ENCODE measurements around the gene PDLIM7. TPM values are rescaled to one million over a fixed set of nuclear protein-coding genes. Genes with fewer than 3 reads are reported as not detected.

PDLIM7 gene
- total RNA-seq, 2 experiments from 2014 or later: 55.1 to 56.6 TPM

- Mint-ChIP-seq H3K27me3 (peaks cover 10% of the 10 kb centered on the region), H3K4me3 (peak overlapping the region; percentile 70), H3K4me1 (peaks cover 54% of the 10 kb centered on the region), H3K27ac (peak overlapping the region; percentile 80), H3K9me3 (no peaks in the 10 kb centered on the region), H3K36me3 (ENCODE audit: low read depth) (peaks cover 23% of the 10 kb centered on the region)
- CTCF ChIA-PET: interaction anchor here (1.1 to 17.6 kb wide), 11 partner anchors 9 to 136 kb away, joined by 4 to 467 read pairs (median 11); partner anchors contain the start of genes F12, GRK6 and PFN3
- no peak for DNase-seq
- POLR2A ChIA-PET: interaction anchor here (0.7 to 20.7 kb wide), 12 partner anchors 8 to 171 kb away, joined by 3 to 654 read pairs (median 8); partner anchors contain the start of genes F12, GRK6, MXD3 and PFN3
These were observed 52.1 kb downstream of the PDLIM7 start for GRCh38 chr5:177445052-177445916.

DNA sequence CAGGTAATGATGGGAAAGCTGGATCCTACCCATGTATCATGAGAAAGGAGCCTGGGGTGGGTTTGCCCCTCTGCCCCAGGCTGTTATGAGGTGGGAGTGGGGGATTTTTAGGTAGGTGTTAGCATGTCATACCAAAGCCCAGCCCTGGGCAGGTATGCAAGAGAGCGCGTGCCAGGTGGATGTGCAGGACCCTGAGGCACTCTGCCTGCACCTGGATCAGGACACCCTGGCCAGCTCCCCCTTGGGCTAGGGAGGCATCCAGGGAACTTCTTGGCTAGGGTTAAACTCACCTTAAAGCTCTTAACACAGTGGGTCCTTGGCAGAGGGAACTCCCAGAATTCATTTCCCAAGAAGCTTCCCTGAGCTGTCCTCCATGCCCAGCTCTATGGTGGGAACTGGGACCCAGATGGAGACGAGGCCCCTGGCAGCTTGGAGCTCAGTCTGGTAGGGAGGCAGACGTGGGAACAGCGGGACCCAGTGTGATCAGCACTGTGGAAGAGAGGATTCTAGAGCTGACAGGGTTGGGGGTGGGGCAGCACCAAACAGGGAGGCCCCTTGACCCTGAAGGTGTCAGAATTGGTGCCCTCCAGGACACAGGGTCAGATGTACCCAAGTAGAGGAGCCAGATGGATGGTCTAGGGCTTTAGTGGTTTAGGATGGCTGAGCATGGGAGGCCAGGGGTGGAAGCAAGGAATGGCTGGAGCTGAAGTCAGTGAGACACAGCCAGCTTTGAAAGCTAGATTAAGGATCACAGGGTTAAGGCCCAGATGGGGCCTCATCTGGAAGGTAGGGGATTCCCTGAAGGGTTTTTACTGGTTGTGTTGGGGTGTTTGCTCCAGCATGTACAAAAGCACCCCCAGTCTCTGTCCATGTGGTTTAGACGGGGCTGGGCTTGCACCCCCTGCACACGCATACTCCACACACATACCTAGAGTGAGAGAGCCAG is 53.0 kb downstream of the PDLIM7 start:
- peak overlapping the region; percentile 80 for H3K27ac Mint-ChIP-seq
- peaks cover 63% of the 10 kb centered on the region for H3K4me1 Mint-ChIP-seq
- peaks cover 10% of the 10 kb centered on the region for H3K27me3 Mint-ChIP-seq
- CTCF ChIA-PET: interaction anchor here (0.9 to 17.6 kb wide), 7 partner anchors 8 to 54 kb away, joined by 3 to 467 read pairs (median 11); partner anchors contain the start of genes F12, GRK6 and PFN3
- peak overlapping the region; percentile 5 for H3K4me3 Mint-ChIP-seq
- H3K36me3 Mint-ChIP-seq (ENCODE audit: low read depth): peaks cover 32% of the 10 kb centered on the region
- DNase-seq: no peak
- POLR2A ChIA-PET: interaction anchor here (0.5 to 20.7 kb wide), 10 partner anchors 8 to 286 kb away, joined by 3 to 654 read pairs (median 14); partner anchors contain the start of genes F12, GRK6, LMAN2 and MXD3
- H3K9me3 Mint-ChIP-seq: no peaks in the 10 kb centered on the region

DNA sequence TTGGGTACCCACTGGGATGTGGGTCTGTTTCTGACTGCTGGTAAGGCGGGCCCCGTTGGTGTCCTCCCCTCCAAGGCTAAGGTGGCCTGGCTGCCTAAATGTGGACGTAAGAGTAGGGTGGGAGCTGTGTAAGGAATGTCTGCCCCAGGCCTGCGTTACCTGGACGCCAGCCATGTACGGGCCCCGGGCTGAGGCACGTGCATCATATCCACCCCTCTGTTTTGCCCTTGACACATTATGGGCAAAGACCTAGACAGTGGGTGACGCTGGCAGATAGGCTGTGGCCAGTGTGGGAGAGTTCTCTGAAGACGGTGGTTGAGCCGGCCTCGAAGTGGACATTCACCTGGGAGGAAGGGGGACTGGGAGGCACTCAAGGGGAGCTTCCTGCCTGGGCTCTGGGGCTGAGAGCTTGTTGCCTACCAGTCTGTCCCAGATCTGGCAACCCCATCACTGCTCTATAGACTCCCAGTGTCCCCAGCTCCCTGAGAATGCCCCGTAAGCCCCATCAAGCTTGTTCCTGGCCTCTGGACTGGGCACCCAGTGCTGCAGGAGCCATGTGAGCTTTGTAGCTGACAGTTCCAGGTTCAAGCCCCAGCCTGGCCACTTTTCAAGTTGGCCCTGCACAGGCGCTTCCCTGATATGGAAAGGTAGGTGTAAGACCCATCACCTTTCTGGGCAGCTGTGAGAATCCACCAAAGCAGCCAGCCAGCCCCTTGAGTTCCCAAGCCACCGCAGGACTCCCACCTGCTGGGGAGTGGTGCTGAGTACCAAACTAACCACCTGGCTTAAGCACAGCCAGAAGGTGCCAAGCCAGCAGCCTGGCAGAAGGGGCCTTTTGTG is 54.0 kb downstream of the PDLIM7 start:
- Mint-ChIP-seq H3K27me3 (peaks cover 6% of the 10 kb centered on the region), H3K4me3 (no peak overlapping the region), H3K9me3 (no peaks in the 10 kb centered on the region), H3K4me1 (peaks cover 64% of the 10 kb centered on the region), H3K27ac (peak overlapping the region; percentile 31), H3K36me3 (ENCODE audit: low read depth) (peaks cover 41% of the 10 kb centered on the region)
- ChIA-PET CTCF (interaction anchor here (1.1 to 17.6 kb wide), 5 partner anchors 9 to 53 kb away, joined by 4 to 467 read pairs (median 11); partner anchors contain the start of genes F12 and PFN3), POLR2A (interaction anchor here (0.5 to 20.7 kb wide), 7 partner anchors 12 to 285 kb away, joined by 3 to 654 read pairs (median 82); partner anchors contain the start of genes F12, GRK6, LMAN2 and MXD3)
- no peak for DNase-seq

- CTCF ChIA-PET: interaction anchor here (1.1 to 17.6 kb wide), 2 partner anchors 13 to 36 kb away, joined by 5 to 467 read pairs; partner anchors contain the start of genes F12 and PFN3
- peaks cover 52% of the 10 kb centered on the region for H3K36me3 Mint-ChIP-seq (ENCODE audit: low read depth)
- H3K4me3 Mint-ChIP-seq: no peak overlapping the region
- no peaks in the 10 kb centered on the region for H3K9me3 Mint-ChIP-seq
- H3K27me3 Mint-ChIP-seq: no peaks in the 10 kb centered on the region
- H3K27ac Mint-ChIP-seq: no peak overlapping the region
- no peak for DNase-seq
- H3K4me1 Mint-ChIP-seq: peaks cover 65% of the 10 kb centered on the region
- POLR2A ChIA-PET: interaction anchor here (1.2 to 20.7 kb wide), 5 partner anchors 8 to 51 kb away, joined by 3 to 654 read pairs (median 96); partner anchors contain the start of genes F12, GRK6 and PFN3
These were observed 55.2 kb downstream of the PDLIM7 start for GRCh38 chr5:177442066-177442826.

GRCh38 chr5:177440990-177441780 is 56.2 kb downstream of the PDLIM7 start:
- H3K4me1 Mint-ChIP-seq: peaks cover 71% of the 10 kb centered on the region
- no peak for DNase-seq
- POLR2A ChIA-PET: interaction anchor here (1.2 to 20.7 kb wide), 6 partner anchors 8 to 51 kb away, joined by 3 to 654 read pairs (median 68); partner anchors contain the start of genes F12, GRK6 and PFN3
- CTCF ChIA-PET: interaction anchor here (0.8 to 17.6 kb wide), 6 partner anchors 10 to 51 kb away, joined by 4 to 467 read pairs (median 4); partner anchors contain the start of genes F12 and PFN3
- no peaks in the 10 kb centered on the region for H3K9me3 Mint-ChIP-seq
- H3K36me3 Mint-ChIP-seq (ENCODE audit: low read depth): peaks cover 62% of the 10 kb centered on the region
- no peaks in the 10 kb centered on the region for H3K27me3 Mint-ChIP-seq
- H3K4me3 Mint-ChIP-seq: no peak overlapping the region
- no peak overlapping the region for H3K27ac Mint-ChIP-seq

DNA sequence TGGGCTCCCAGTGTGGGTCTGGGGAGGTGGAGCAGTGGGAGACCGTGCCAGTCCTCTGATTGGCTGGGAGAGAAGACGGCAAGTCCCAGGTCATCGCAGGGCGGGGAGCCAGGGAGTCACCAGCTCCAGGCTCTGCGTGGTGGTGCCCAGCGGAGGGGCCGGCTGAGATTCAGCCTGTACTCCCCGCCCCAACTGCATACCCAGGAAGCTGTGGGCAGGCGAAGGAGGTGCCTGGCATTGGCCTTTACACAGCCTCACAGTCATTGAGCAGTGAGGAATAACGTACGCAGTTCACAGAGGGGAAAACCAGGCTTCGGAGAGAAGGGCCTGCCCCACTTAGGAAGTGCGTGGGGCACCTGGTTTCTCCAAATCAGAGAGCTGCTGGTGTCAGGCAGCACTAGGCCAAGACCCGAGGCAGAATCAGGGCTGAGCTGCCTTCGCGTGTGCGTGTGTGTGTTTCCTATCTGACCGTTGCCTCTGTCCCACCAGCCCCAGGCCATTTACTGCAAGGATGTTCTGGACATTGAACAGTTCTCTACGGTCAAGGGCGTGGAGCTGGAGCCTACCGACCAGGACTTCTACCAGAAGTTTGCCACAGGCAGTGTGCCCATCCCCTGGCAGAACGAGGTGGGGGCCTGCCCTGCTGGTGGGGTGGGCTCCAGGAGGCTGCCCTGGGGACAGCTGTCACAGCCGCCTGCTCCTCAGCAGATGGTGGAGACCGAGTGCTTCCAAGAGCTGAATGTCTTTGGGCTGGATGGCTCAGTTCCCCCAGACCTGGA is 57.0 kb downstream of the PDLIM7 start:
- POLR2A ChIA-PET: interaction anchor here (1.2 to 20.7 kb wide), 6 partner anchors 8 to 90 kb away, joined by 3 to 654 read pairs (median 68); partner anchors contain the start of genes F12, GRK6 and PFN3

GRCh38 chr5:177439518-177440053 is 57.8 kb downstream of the PDLIM7 start:
- Mint-ChIP-seq H3K27ac (peak overlapping the region; percentile 67), H3K4me3 (no peak overlapping the region), H3K4me1 (peaks cover 67% of the 10 kb centered on the region), H3K36me3 (ENCODE audit: low read depth) (peaks cover 76% of the 10 kb centered on the region), H3K9me3 (no peaks in the 10 kb centered on the region), H3K27me3 (no peaks in the 10 kb centered on the region)
- DNase-seq: no peak
- ChIA-PET POLR2A (interaction anchor here (1.0 to 20.7 kb wide), 8 partner anchors 9 to 127 kb away, joined by 3 to 654 read pairs (median 23); partner anchors contain the start of genes F12, GRK6 and PFN3), CTCF (interaction anchor here (1.5 to 2.1 kb wide), 2 partner anchors 16 to 36 kb away, joined by 5 to 17 read pairs; no protein-coding TSS in a partner anchor)

More for the DNA sequence above, 57.0 kb downstream of the PDLIM7 start:
- CTCF ChIA-PET: interaction anchor here (0.8 to 1.6 kb wide), 4 partner anchors 9 to 50 kb away, joined by 4 to 12 read pairs (median 4); no protein-coding TSS in a partner anchor
- peaks cover 69% of the 10 kb centered on the region for H3K4me1 Mint-ChIP-seq
- DNase-seq: no peak
- H3K4me3 Mint-ChIP-seq: peak overlapping the region; percentile 0
- H3K27me3 Mint-ChIP-seq: no peaks in the 10 kb centered on the region
- H3K36me3 Mint-ChIP-seq (ENCODE audit: low read depth): peaks cover 68% of the 10 kb centered on the region
- H3K9me3 Mint-ChIP-seq: no peaks in the 10 kb centered on the region
- H3K27ac Mint-ChIP-seq: peak overlapping the region; percentile 67

DNA sequence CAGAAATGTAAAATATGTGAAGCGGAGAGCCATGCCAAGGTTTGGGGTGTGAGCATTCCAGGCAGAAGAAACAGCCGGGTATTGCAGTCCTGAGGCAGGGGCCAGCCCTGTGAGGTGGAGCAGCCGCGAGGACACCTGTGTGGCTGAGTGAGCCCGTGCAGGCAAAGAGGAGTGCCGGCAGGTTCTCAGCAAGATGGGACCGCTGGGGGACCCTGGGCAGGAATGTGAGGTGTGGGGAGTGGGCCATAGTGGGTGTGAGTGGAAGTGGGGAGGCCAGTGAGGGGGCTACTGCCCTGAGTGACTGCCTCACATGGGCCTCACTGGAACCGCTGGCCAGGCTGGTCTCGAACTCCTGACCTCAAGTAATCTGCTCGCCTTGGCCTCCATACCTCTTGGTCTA is 58.9 kb downstream of the PDLIM7 start:
- Mint-ChIP-seq H3K9me3 (no peaks in the 10 kb centered on the region), H3K4me1 (peaks cover 68% of the 10 kb centered on the region), H3K4me3 (no peak overlapping the region), H3K27ac (no peak overlapping the region), H3K36me3 (ENCODE audit: low read depth) (peaks cover 86% of the 10 kb centered on the region), H3K27me3 (no peaks in the 10 kb centered on the region)
- ChIA-PET POLR2A (interaction anchor here (1.0 to 20.7 kb wide), 7 partner anchors 9 to 126 kb away, joined by 3 to 654 read pairs (median 40); partner anchors contain the start of genes F12, GRK6 and PFN3), CTCF (interaction anchor here (1.5 to 2.1 kb wide), 2 partner anchors 17 to 35 kb away, joined by 5 to 17 read pairs; no protein-coding TSS in a partner anchor)
- no peak for DNase-seq

DNA sequence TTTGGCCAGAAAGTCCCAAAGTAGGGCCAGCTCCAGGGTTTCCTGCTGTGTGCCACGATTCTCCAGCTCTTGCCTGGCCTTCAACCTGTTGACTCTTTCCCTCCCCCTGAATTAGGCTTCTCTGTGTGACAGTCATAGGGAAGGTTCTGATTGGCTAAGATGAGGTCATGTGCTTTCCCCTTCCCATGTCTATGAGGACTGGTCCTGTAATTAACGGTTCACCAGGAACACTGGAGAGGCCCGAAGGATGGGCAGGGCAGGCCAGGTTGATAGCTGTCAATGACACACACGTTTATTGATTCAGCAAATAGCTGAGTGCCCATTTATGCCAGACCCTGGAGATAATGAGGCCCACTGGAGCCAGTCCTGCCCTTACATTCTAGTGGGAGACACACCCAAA is 59.8 kb downstream of the PDLIM7 start:
- Mint-ChIP-seq H3K36me3 (ENCODE audit: low read depth) (peaks cover 89% of the 10 kb centered on the region), H3K9me3 (no peaks in the 10 kb centered on the region), H3K4me3 (no peak overlapping the region), H3K27ac (peak overlapping the region; percentile 21), H3K27me3 (no peaks in the 10 kb centered on the region), H3K4me1 (peaks cover 73% of the 10 kb centered on the region)
- POLR2A ChIA-PET: interaction anchor here (1.4 to 20.7 kb wide), 5 partner anchors 8 to 47 kb away, joined by 4 to 654 read pairs (median 40); partner anchors contain the start of genes F12, GRK6 and PFN3
- CTCF ChIA-PET: interaction anchor here (0.7 to 2.1 kb wide), 4 partner anchors 8 to 34 kb away, joined by 3 to 17 read pairs (median 5); partner anchors contain the start of gene PRR7
- no peak for DNase-seq
